ENCODE measurements around the gene PLEKHA3.
"Not testable (repeated sequence)": the region's sequence is repeated elsewhere in the genome, so short reads cannot be mapped to it uniquely, and the experiment has no call there.

PLEKHA3 gene

DNA sequence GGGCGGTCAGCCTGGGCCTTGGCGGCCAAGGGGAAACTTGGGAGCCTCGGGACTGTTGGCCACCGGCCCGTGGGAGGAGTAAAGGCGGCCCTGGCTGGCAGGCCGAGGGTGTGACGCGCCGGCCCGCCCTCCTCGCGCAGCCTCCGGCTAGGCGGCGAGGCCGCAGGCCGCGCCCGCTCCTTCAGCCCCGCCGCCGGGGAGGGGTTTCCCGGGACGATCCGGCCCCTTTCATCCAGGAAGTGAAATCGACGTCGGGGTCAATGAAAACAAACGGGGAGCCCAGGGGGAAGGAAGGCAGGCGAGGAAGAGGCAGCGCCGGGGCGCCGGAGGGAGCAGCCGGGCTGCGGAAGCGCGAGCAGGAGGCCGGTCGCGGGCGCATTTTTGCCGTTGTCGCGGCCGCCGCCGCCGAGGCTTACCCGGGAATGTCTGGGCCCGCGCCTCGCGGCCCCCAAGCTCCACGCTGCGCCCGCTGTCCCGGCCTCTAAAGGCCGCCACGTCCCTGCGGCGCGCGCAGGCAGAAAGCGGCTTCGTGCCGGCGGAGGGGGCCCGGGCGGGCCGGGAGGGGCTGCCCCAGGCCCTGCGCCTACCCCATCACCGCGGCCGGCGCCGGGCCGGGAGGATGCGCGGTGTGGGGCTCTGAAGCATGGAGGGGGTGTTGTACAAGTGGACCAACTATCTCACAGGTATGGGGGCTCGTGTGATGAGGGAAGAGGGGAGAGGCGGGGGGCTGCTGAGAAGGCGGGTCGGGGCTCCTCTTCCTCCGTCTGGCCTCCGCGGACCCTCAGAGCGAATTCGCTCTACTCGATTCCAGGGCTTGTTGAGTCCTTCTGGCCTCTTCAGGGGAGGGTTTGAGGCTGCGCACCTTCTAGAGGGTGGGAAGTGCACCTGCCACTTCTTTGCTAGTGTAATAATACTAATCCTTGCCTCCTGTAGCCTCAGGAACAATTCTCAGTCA lies at the start of gene PLEKHA3:
Gene PLEKHA3 (plus strand): TSS at position 231 of the 955 bp plus-strand sequence. CDS start 413 bp downstream, at position 644.
- DNase-seq: peak; percentile 62 to 94 (median 90)

GRCh38 chr2:178436662-178437061 lies 43.6 kb upstream of the PLEKHA3 start:
- DNase-seq: no peak

DNA sequence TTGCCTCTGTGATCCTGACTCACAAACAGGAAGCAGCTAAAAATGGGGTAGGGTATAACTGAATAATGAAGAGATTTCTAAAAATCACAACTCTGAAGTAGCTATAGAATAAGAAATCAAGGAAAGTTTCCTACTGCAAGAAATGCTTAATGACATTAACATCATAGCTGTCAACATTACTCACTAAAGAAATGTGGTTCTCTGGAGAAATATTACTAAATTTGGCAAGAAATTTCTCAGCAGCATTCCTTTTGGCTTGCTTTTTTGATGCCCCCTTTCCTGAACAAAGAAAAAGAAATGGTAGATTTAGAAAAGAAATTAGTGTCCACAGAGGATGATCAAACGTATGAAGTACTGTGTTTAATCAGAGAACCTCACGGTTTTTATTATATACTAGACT lies 38.8 kb upstream of the PLEKHA3 start:
- no peak for DNase-seq

DNA sequence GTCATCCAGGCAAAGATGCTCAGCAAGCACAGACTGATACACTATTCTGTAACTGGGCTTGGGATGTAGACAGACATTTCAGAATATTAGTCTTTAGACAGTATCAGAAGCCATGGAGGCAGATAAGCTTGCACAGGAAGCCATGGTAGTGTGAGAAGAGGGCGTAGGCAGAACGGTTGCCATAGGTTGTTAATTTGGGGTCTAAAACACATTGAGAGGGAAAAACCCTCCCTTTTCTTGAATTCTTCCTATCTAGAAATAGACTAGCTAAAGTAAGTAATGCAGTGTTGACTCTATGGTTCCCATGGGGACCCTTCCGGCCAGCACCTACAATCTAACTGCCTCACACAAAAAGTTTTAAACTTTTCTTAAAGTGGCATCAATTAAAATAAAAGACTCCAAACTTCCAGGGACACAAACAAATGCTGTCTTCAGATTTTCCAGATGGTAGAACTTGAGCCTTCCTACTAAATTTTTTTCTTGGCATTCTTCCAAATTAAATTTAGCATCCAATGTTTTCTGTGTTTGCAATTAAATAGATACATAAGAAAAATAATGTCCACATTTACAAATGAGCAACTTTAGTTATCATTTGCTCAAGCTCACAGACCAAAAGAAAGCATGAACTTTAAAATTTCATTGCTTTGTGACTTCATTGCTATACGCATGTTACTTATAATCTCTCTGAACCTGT lies 31.1 kb upstream of the PLEKHA3 start:
- no peak for DNase-seq

DNA sequence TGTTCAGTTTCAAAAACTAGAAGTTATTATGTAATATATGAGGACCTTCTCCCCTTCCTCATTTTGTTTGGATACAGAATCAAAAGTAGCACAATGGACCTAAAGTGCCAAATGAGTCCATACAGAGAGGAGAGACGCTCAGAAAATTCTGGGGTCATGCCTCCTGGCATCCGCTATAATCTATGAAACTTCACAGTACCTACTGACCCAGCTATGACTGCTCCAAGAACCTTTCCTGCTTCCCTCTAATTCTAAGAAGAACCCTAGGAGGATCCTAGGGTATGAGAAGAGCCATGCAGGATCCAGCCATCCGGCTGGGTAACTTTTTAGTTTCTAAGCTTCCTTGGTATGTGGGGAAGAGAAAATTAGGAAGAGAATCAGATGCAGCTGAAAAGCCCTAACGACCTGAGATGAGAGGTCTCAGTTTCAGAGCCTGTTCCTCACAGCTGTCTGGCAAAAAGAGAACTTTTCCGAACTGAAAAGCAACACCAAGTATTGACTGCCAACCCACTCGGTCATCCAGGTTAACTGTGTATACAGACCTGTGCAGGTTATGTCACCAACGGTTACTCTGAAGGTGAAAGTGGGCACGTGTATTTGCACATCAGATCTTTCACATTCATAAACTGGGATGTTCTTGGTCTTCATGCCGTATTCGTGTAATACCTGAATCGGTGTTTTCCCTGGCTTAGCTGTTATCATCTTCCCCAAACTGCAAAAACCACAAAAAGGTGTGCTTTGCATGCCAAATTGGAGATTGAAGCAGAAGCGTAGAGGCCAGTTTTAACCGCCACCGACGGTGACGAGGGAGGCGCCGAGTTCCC lies 30.3 kb upstream of the PLEKHA3 start:
- DNase-seq: peak in 4 of 14 donors; percentile 16 to 47 (median 22)

DNA sequence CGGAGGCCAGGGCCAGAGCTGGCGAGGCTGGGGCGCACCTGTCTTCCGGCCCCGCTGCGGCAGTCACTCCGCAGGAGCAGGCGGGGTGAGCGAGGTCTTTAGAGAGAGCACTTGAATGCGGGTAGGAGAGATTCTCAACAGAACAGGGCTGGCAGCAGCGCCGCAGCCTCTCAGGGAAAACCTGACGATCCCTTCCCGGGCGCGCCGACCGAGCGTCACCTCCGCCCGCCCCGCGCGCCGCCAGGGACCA lies 29.8 kb upstream of the PLEKHA3 start:
- DNase-seq: peak in 1 of 14 donors; percentile 59

DNA sequence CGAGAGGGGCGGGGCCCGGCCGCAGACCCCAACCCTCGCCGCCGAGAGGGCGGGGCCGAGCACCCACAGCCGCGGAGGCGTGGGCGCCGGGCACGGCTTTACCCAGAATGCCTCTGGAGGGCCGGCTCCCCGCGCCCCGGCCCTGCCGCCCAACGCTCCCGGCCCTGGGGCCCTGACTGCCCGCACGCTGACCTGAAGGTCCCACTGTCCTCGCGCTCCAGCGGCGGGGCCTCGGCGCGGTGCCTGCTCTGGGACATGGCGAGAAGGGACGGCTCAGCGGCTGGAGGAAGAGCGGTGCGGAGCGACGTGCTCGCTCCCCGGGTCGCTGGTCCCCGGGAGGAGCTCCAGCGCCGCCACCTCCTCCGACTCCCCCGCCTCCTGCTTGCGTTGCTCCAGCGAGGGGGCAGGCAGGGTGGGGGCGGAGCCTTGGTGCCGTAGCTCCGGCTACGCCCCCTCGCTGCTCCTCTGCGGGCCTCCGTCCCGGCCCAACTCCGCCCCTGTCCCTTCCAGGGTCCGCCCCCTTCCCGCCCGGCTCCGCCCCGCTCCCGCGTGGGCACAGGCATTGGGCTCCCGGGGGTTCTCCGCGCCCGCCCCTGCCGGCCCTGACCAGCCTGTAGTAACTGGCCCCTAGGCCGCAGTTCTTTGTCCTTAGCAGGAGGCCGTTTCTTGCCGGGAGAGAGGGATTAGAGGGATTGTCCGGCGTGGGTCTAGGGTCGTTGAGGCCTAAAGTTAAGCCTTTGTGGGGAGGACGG lies 29.3 kb upstream of the PLEKHA3 start, which contains the start of the genes PJVK and PRKRA:
Gene PJVK (plus strand): TSS at position 605 of the 752 bp plus-strand sequence. CDS start 2,032 bp downstream, outside the sequence.
Gene PRKRA (minus strand): TSS at position 402 of the 752 bp plus-strand sequence. CDS start 145 bp downstream, at position 257.
- peak; percentile 49 to 99 (median 96) for DNase-seq

DNA sequence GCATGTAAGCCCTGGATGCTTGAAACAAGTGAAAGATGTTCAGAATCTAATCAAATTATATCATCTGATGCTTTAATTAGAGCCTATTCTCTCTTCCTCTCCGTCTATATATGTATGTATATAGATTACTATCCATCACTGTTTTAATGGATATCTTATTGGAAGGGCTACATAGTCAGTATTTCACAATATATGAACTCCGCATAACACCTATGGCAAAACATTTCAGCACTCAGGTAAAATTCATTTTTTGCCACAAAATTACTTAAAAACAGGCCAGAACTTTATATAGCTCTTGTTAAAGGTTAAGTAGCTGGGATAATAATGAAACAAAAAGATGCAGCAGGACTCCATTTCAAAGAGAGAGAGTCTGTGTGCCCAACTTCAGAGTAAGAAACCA lies 27.9 kb upstream of the PLEKHA3 start:
- no peak for DNase-seq

- no peak for DNase-seq
These were observed 27.4 kb upstream of the PLEKHA3 start for GRCh38 chr2:178452870-178453269.

GRCh38 chr2:178455947-178456346 lies 24.3 kb upstream of the PLEKHA3 start:
- DNase-seq: peak in 2 of 14 donors; percentile 2 to 3

GRCh38 chr2:178457390-178457886 lies 22.8 kb upstream of the PLEKHA3 start:
- no peak for DNase-seq

- no peak for DNase-seq
These were observed 10.9 kb upstream of the PLEKHA3 start for GRCh38 chr2:178469219-178469849.

DNA sequence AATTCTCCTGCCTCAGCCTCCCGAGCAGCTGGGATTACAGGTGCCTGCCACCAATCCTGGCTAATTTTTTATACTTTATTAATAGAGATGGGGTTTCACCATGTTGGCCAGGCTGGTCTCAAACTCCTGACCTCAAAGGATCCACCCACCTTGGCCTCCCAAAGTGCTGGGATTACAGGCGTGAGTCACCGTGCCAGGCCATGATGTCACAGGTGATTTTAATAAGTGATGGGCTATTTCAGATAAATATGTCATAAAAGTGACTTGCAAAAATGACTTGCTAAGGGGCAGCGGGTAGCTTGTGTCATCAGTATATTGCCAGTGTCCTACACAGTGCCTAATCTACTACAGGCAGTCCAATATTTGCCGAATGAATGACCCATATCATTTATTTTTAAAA lies 8.9 kb upstream of the PLEKHA3 start:
- not testable (repeated sequence) for DNase-seq

DNA sequence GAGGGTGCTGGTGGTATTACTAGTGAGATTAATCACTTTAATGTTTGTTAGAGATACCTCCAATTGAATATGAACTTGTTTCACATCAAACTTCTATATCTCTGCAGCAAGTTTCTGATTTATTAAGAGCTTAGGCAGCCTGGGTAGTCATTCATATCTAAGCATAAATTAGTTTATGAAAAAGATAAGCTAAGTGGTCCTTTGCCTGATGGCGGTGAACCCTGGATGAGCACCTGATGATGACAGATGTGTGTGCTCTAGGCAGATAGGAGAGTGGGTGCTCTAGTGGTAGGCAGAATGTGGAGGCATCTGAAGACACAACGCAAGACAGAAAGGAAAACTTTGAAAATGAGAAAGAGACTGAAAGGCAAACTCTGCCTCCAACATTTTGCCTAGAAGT lies 6.9 kb upstream of the PLEKHA3 start:
- no peak for DNase-seq

GRCh38 chr2:178473931-178474330 lies 6.3 kb upstream of the PLEKHA3 start:
- peak in 1 of 14 donors; percentile 7 for DNase-seq

DNA sequence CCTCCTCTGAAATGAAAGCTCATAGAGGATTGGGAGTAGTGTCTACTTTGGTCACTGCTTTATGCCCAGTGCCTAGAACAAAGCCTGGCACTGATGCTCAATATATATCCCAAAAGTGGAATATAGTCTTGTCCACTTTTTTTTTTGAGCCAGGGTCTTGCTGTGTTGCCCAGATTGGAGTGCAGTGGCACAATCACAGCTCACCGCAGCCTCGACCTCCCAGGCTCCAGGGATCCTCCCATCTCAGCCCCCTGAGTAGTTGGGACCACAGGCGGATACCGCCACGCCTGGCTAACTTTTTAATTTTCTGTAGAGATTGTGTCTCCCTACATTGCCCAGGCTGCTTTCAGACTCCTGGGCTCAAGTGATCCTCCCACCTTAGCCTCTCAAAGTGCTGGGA lies 5.7 kb upstream of the PLEKHA3 start:
- no peak for DNase-seq

DNA sequence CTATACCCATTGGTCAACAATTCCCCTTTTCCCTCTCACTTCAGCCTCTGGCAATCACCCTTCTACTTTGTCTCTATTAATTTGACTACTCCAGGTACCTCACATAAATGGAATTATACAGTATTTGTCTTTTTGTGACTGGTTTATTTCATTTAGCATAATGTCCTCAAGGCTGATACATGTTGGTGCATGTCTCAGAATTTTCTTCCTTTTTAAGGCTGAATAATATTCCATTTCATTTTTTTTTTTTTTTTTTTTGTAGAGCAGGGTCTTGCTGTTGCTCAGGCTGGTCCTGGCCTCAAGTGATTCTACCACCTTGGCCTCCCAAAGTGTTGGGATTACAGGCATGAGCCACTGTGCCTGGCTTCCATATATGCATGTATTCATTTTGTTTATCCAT lies 3.8 kb upstream of the PLEKHA3 start:
- no peak for DNase-seq

GRCh38 chr2:178477443-178478129 lies 2.7 kb upstream of the PLEKHA3 start:
- no peak for DNase-seq

DNA sequence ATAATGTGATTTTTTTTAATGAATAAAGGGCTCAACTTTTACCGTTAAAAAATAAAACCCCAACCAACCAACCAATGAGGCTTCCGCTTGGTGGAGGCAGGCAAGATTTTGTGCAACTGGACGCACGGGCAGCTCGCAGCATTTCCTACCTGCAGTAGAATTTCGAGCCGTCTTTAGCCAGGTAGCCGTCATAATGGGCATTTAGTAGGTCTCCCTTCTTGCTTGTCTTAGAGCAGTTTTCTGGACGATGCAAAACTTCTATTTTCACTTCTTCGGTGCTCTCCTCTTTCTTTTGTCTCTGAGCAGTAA lies 2.2 kb upstream of the PLEKHA3 start:
- DNase-seq: no peak

- DNase-seq: peak; percentile 32 to 89 (median 83)
These were observed 1.6 kb upstream of the PLEKHA3 start, which contains the start of gene FKBP7 for GRCh38 chr2:178478439-178479274. Gene FKBP7 (minus strand): TSS chr2:178478600. CDS start chr2:178478499, 101 bp downstream.

Data from C1 segment of cervical spinal cord (tissue), 14 donors.